ENCODE measurements around the gene TFEB.

Gene TFEB

GRCh38 chr6:41750374-41750773 is 15.0 kb upstream of the TFEB start:
- H3K4me1 ChIP-seq (ENCODE audit: insufficient read depth, low read length) = no peaks in the 10 kb centered on the region
- H3K36me3 ChIP-seq (ENCODE audit: insufficient read depth, low read length) = no peaks in the 10 kb centered on the region
- H3K9ac ChIP-seq (ENCODE audit: low read depth, low read length) = no peak overlapping the region
- no peaks in the 10 kb centered on the region for H3K9me3 ChIP-seq (ENCODE audit: control insufficient read depth, insufficient read depth, low read length)

- Histone ChIP-seq H3K4me1 (ENCODE audit: insufficient read depth, low read length) (no peaks in the 10 kb centered on the region), H3K9me3 (ENCODE audit: control insufficient read depth, insufficient read depth, low read length) (no peaks in the 10 kb centered on the region), H3K9ac (ENCODE audit: low read depth, low read length) (no peak overlapping the region), H3K36me3 (ENCODE audit: insufficient read depth, low read length) (no peaks in the 10 kb centered on the region)
Measured at GRCh38 chr6:41748542-41748941, 13.1 kb upstream of the TFEB start.

GRCh38 chr6:41748102-41748477 is 12.7 kb upstream of the TFEB start:
- Histone ChIP-seq H3K9ac (ENCODE audit: low read depth, low read length) (no peak overlapping the region), H3K36me3 (ENCODE audit: insufficient read depth, low read length) (no peaks in the 10 kb centered on the region), H3K9me3 (ENCODE audit: control insufficient read depth, insufficient read depth, low read length) (no peaks in the 10 kb centered on the region), H3K4me1 (ENCODE audit: insufficient read depth, low read length) (no peaks in the 10 kb centered on the region)

GRCh38 chr6:41747256-41748101 is 12.1 kb upstream of the TFEB start, which contains the start of gene PGC:
PGC (minus strand) TSS chr6:41747397; CDS start chr6:41747334, 63 bp downstream.
- Histone ChIP-seq H3K9me3 (ENCODE audit: control insufficient read depth, insufficient read depth, low read length) (no peaks in the 10 kb centered on the region), H3K9ac (ENCODE audit: low read depth, low read length) (no peak within 1 kb of the TSS), H3K36me3 (ENCODE audit: insufficient read depth, low read length) (no peaks in the 10 kb centered on the region), H3K4me1 (ENCODE audit: insufficient read depth, low read length) (no peaks in the 10 kb centered on the region)

GRCh38 chr6:41746107-41746506 is 10.7 kb upstream of the TFEB start:
- Histone ChIP-seq H3K9ac (ENCODE audit: low read depth, low read length) (no peak overlapping the region), H3K4me1 (ENCODE audit: insufficient read depth, low read length) (no peaks in the 10 kb centered on the region), H3K36me3 (ENCODE audit: insufficient read depth, low read length) (no peaks in the 10 kb centered on the region), H3K9me3 (ENCODE audit: control insufficient read depth, insufficient read depth, low read length) (no peaks in the 10 kb centered on the region)

GRCh38 chr6:41744236-41744787 is 8.9 kb upstream of the TFEB start:
- H3K36me3 ChIP-seq (ENCODE audit: insufficient read depth, low read length) = no peaks in the 10 kb centered on the region

GRCh38 chr6:41743406-41744235 is 8.2 kb upstream of the TFEB start:
- H3K9ac ChIP-seq (ENCODE audit: low read depth, low read length) = no peak overlapping the region
- no peaks in the 10 kb centered on the region for H3K36me3 ChIP-seq (ENCODE audit: insufficient read depth, low read length)
- H3K9me3 ChIP-seq (ENCODE audit: control insufficient read depth, insufficient read depth, low read length) = no peaks in the 10 kb centered on the region
- H3K4me1 ChIP-seq (ENCODE audit: insufficient read depth, low read length) = peaks cover 4% of the 10 kb centered on the region; the same call in 1 of the 2 replicates

More at GRCh38 chr6:41744236-41744787, 8.9 kb upstream of the TFEB start:
- H3K4me1 ChIP-seq (ENCODE audit: insufficient read depth, low read length) = no peaks in the 10 kb centered on the region
- no peak overlapping the region for H3K9ac ChIP-seq (ENCODE audit: low read depth, low read length)
- no peaks in the 10 kb centered on the region for H3K9me3 ChIP-seq (ENCODE audit: control insufficient read depth, insufficient read depth, low read length)

GRCh38 chr6:41741625-41742490 is 6.5 kb upstream of the TFEB start:
- H3K4me1 ChIP-seq (ENCODE audit: insufficient read depth, low read length) = peaks cover 4% of the 10 kb centered on the region; the same call in 1 of the 2 replicates
- no peaks in the 10 kb centered on the region for H3K36me3 ChIP-seq (ENCODE audit: insufficient read depth, low read length)
- H3K9ac ChIP-seq (ENCODE audit: low read depth, low read length) = no peak overlapping the region
- no peaks in the 10 kb centered on the region for H3K9me3 ChIP-seq (ENCODE audit: control insufficient read depth, insufficient read depth, low read length)

GRCh38 chr6:41740366-41741162 is 5.2 kb upstream of the TFEB start:
- no peaks in the 10 kb centered on the region for H3K36me3 ChIP-seq (ENCODE audit: insufficient read depth, low read length)
- no peak overlapping the region for H3K9ac ChIP-seq (ENCODE audit: low read depth, low read length)
- no peaks in the 10 kb centered on the region for H3K9me3 ChIP-seq (ENCODE audit: control insufficient read depth, insufficient read depth, low read length)

GRCh38 chr6:41739041-41739440 is 3.6 kb upstream of the TFEB start:
- H3K9me3 ChIP-seq (ENCODE audit: control insufficient read depth, insufficient read depth, low read length) = no peaks in the 10 kb centered on the region
- no peak overlapping the region for H3K9ac ChIP-seq (ENCODE audit: low read depth, low read length)
- H3K36me3 ChIP-seq (ENCODE audit: insufficient read depth, low read length) = no peaks in the 10 kb centered on the region
- H3K4me1 ChIP-seq (ENCODE audit: insufficient read depth, low read length) = peaks cover 7% of the 10 kb centered on the region; the same call in 1 of the 2 replicates

More at GRCh38 chr6:41740366-41741162, 5.2 kb upstream of the TFEB start:
- peaks cover 7% of the 10 kb centered on the region; the same call in 1 of the 2 replicates for H3K4me1 ChIP-seq (ENCODE audit: insufficient read depth, low read length)

GRCh38 chr6:41737591-41738130 is 2.3 kb upstream of the TFEB start:
- Histone ChIP-seq H3K36me3 (ENCODE audit: insufficient read depth, low read length) (no peaks in the 10 kb centered on the region), H3K4me1 (ENCODE audit: insufficient read depth, low read length) (peaks cover 10% of the 10 kb centered on the region), H3K9ac (ENCODE audit: low read depth, low read length) (no peak overlapping the region), H3K9me3 (ENCODE audit: control insufficient read depth, insufficient read depth, low read length) (no peaks in the 10 kb centered on the region)

- Histone ChIP-seq H3K4me1 (ENCODE audit: insufficient read depth, low read length) (peaks cover 14% of the 10 kb centered on the region), H3K9me3 (ENCODE audit: control insufficient read depth, insufficient read depth, low read length) (no peaks in the 10 kb centered on the region), H3K36me3 (ENCODE audit: insufficient read depth, low read length) (no peaks in the 10 kb centered on the region), H3K9ac (ENCODE audit: low read depth, low read length) (no peak overlapping the region)
Measured at GRCh38 chr6:41736800-41737555, 1.6 kb upstream of the TFEB start.
